AG04450 (cell line): ENCODE results near the gene CCDC92B. TPM values are rescaled to one million over a fixed set of nuclear protein-coding genes. Genes with fewer than 3 reads are reported as not detected.

ENCODE experiments used
- CTCF ChIA-PET: fragments of 300-600, 350-600 bp; formaldehyde crosslinking; extraction: SDS; loops from one replicate; lab custom pipeline; 2022; ENCODE audit warnings: antibody characterized with exemption, inconsistent platforms; lab: Charles Lee
- POLR2A ChIA-PET: fragments of 350-600 bp; formaldehyde crosslinking; extraction: SDS; loops from one replicate; lab custom pipeline; 2021; ENCODE audit warnings: antibody characterized with exemption, inconsistent platforms; lab: Yijun Ruan, JAX
- DNase-seq: peaks from one replicate; pipeline ENCODE4 v3.0.0-alpha.2; 2011; ENCODE audit warnings: low read depth, low spot score
- H3K27ac ChIP-seq: one replicate; pipeline ENCODE4 v1.5.1; 2012; ENCODE audit warnings: low read depth, low read length, control low read depth
- H3K27me3 ChIP-seq: one replicate; pipeline ENCODE4 v1.6.0; 2012; ENCODE audit warnings: low read length; ENCODE audit not compliant: control insufficient read depth, insufficient read depth
- H3K4me3 ChIP-seq: 2 replicates; pipeline ENCODE4 v1.5.1; 2011; ENCODE audit warnings: mild to moderate bottlenecking, low read depth, low read length, control low read depth
- H3K9me3 ChIP-seq: 2 replicates; pipeline ENCODE4 v1.5.1; 2012; ENCODE audit warnings: low read length; ENCODE audit not compliant: control insufficient read depth, insufficient read depth
- CTCF ChIP-seq: IDR thresholded peaks from 2 replicates; pipeline ENCODE4 v1.5.1; 2011; ENCODE audit warnings: low read depth, low read length, control low read depth, inconsistent platforms
- polyA minus RNA-seq: library from RNA; depleted of rRNA, polyadenylated mRNA; stranded (reverse); fragments of >200 nt; gene quantifications from 2 replicates; pipeline ENCODE4 v1.2.3, GENCODE V29; 2011; rRNA and poly(A)+ RNA removed
- polyA plus RNA-seq: library from polyadenylated mRNA; depleted of rRNA; stranded (reverse); fragments of >200 nt; gene quantifications from 2 replicates; pipeline ENCODE4 v1.2.3, GENCODE V29; 2011; rRNA removed

The CCDC92B gene
- polyA plus RNA-seq (not detected in 2 replicates), polyA minus RNA-seq (not detected in 2 replicates)

GRCh38 chr17:2749058-2749783 is at the start of gene CCDC92B:
TSS of gene CCDC92B (minus strand) at chr17:2749652. CDS start at chr17:2735145, 14,507 bp downstream.
- H3K9me3 ChIP-seq: no peaks in the 10 kb centered on the region; the same call in 1 of the 2 replicates
- peaks cover 34% of the 10 kb centered on the region for H3K27me3 ChIP-seq
- DNase-seq: no peak
- H3K27ac ChIP-seq: no peak within 1 kb of the TSS
- no peak for TF ChIP-seq CTCF
- ChIA-PET CTCF (no interaction called here), POLR2A (no interaction called here)
- no peak within 1 kb of the TSS for H3K4me3 ChIP-seq

- TF ChIP-seq CTCF: no peak
- no peaks in the 10 kb centered on the region; the same call in 1 of the 2 replicates for H3K9me3 ChIP-seq
- no peak overlapping the region for H3K27ac ChIP-seq
- DNase-seq: no peak
- H3K27me3 ChIP-seq: peaks cover 11% of the 10 kb centered on the region
- ChIA-PET POLR2A (no interaction called here), CTCF (no interaction called here)
- no peak overlapping the region for H3K4me3 ChIP-seq
These were observed 49.2 kb upstream of the CCDC92B start for GRCh38 chr17:2798678-2799077.

- DNase-seq: no peak
- POLR2A ChIA-PET: no interaction called here
These were observed 48.7 kb upstream of the CCDC92B start for GRCh38 chr17:2798188-2798587.

GRCh38 chr17:2797637-2798036 is 48.2 kb upstream of the CCDC92B start:
- Histone ChIP-seq H3K9me3 (no peaks in the 10 kb centered on the region; the same call in 1 of the 2 replicates), H3K27ac (no peak overlapping the region), H3K4me3 (no peak overlapping the region), H3K27me3 (peaks cover 11% of the 10 kb centered on the region)
- no peak for TF ChIP-seq CTCF
- CTCF ChIA-PET: no interaction called here
- POLR2A ChIA-PET: no interaction called here
- no peak for DNase-seq

More at GRCh38 chr17:2798188-2798587, 48.7 kb upstream of the CCDC92B start:
- Histone ChIP-seq H3K9me3 (no peaks in the 10 kb centered on the region; the same call in 1 of the 2 replicates), H3K4me3 (no peak overlapping the region), H3K27ac (no peak overlapping the region), H3K27me3 (peaks cover 11% of the 10 kb centered on the region)
- no peak for TF ChIP-seq CTCF
- CTCF ChIA-PET: no interaction called here

- POLR2A ChIA-PET: no interaction called here
- no peak for DNase-seq
- no peak overlapping the region for H3K4me3 ChIP-seq
- H3K9me3 ChIP-seq: no peaks in the 10 kb centered on the region; the same call in 1 of the 2 replicates
- peaks cover 14% of the 10 kb centered on the region for H3K27me3 ChIP-seq
- CTCF ChIA-PET: no interaction called here
- no peak for TF ChIP-seq CTCF
- H3K27ac ChIP-seq: no peak overlapping the region
These were observed 47.8 kb upstream of the CCDC92B start for GRCh38 chr17:2797226-2797625.
